H1 (cell line): ENCODE data around the gene WDR76.

Source experiments
- POLR2AphosphoS5 ChIP-seq: IDR thresholded peaks from 2 replicates; pipeline ENCODE4 v1.6.1; 2011; ENCODE audit warnings: low read depth, low read length
- TF ChIP-seq, protein P1 (sequence below), 3 experiments: IDR thresholded peaks; 1 replicate in 2 of 3; 2 replicates in 1 of 3; pipeline versions ENCODE4 v1.5.1 to v1.6.1; 2011; ENCODE audit warnings: low read length in 3 of 3, mild to moderate bottlenecking in 3 of 3, inconsistent platforms in 2 of 3, low read depth in 1 of 3, moderate library complexity in 1 of 3; ENCODE audit not compliant: insufficient read depth in 1 of 3; ENCODE audit errors: control extremely low read depth in 1 of 3

DNA sequence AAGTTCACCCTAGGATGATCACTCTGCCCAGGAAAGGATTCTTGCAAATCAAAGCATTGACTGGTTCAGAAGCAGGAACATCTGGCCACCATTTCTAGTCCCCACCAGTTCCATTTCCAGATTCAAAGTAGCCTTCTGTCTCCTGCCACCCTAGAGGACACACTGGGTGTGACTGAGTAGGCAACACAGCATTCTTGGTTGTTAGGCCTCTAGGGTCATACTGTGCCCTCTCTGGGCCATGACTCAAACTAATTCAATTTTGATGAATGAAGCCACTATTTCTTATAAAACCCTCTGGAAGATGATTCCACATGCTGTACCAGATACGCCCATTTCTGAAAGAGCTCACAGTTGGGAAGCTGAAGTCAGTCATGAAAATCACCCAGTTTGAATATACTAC, 69.7 kb downstream of the WDR76 start:
- TF ChIP-seq, protein P1, sequence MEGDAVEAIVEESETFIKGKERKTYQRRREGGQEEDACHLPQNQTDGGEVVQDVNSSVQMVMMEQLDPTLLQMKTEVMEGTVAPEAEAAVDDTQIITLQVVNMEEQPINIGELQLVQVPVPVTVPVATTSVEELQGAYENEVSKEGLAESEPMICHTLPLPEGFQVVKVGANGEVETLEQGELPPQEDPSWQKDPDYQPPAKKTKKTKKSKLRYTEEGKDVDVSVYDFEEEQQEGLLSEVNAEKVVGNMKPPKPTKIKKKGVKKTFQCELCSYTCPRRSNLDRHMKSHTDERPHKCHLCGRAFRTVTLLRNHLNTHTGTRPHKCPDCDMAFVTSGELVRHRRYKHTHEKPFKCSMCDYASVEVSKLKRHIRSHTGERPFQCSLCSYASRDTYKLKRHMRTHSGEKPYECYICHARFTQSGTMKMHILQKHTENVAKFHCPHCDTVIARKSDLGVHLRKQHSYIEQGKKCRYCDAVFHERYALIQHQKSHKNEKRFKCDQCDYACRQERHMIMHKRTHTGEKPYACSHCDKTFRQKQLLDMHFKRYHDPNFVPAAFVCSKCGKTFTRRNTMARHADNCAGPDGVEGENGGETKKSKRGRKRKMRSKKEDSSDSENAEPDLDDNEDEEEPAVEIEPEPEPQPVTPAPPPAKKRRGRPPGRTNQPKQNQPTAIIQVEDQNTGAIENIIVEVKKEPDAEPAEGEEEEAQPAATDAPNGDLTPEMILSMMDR (IDR thresholded peaks at IDR 0.05; ENCODE audit: control extremely low read depth in 1 of 3, insufficient read depth in 1 of 3, low read depth in 1 of 3, low read length in 3 of 3), result no peak
- TF ChIP-seq POLR2AphosphoS5, result no peak
